Transverse colon (tissue), 4 donors: Measurements from ENCODE around the gene LMAN1L.

ENCODE experiments used
- POLR2AphosphoS5 ChIP-seq, 3 donors: sonication (generic); formaldehyde crosslinking; IDR thresholded peaks; one replicate each; pipeline ENCODE4 v1.6.1; 2016; ENCODE audit warnings: antibody characterized with exemption in 3 of 3
- TF ChIP-seq, protein P1 (sequence below), 5 experiments: fragments of 200-600 bp in 3 of 5; fragments of 450-650 bp in 2 of 5; sonication (generic) in 3 of 5; IDR thresholded peaks; 1 replicate in 2 of 5; 2 replicates in 3 of 5; pipeline ENCODE4 v1.5.1; 2016 to 2017; ENCODE audit warnings: antibody characterized with exemption in 5 of 5, inconsistent platforms in 3 of 5, mild to moderate bottlenecking in 2 of 5, moderate library complexity in 1 of 5

DNA sequence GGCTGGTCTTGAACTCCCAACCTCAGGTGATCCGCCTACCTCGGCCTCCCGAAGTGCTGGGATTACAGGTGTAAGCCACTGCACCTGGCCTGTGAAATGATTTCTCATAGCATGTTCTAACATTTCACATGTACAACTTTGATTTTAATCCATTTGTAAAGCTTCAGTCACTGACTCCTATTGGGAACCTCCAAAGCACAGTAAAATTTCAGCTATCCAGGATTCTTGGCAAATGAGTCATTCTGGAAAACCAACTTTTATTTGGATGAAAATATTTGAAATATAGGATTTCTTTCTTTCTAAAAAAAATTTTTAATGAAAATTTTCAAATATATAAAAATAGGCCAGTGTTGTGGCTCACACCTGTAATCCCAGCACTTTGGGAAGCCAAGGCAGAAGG lies 2.7 kb upstream of the LMAN1L start:
- TF ChIP-seq, protein P1, sequence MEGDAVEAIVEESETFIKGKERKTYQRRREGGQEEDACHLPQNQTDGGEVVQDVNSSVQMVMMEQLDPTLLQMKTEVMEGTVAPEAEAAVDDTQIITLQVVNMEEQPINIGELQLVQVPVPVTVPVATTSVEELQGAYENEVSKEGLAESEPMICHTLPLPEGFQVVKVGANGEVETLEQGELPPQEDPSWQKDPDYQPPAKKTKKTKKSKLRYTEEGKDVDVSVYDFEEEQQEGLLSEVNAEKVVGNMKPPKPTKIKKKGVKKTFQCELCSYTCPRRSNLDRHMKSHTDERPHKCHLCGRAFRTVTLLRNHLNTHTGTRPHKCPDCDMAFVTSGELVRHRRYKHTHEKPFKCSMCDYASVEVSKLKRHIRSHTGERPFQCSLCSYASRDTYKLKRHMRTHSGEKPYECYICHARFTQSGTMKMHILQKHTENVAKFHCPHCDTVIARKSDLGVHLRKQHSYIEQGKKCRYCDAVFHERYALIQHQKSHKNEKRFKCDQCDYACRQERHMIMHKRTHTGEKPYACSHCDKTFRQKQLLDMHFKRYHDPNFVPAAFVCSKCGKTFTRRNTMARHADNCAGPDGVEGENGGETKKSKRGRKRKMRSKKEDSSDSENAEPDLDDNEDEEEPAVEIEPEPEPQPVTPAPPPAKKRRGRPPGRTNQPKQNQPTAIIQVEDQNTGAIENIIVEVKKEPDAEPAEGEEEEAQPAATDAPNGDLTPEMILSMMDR (IDR thresholded peaks at IDR 0.05): no peak
- TF ChIP-seq POLR2AphosphoS5 (IDR thresholded peaks at IDR 0.05): no peak
